BLaER1 (cell line): ENCODE results near the gene LPAR5.

Experiments
- H3K27ac ChIP-seq: shearing (Covaris generic); formaldehyde crosslinking; 2 replicates; pipeline ENCODE4 v1.8.1; 2022
- H3K27me3 ChIP-seq: shearing (Covaris generic); formaldehyde crosslinking; 2 replicates; pipeline ENCODE4 v1.8.1; 2022
- H3K36me3 ChIP-seq: shearing (Covaris generic); formaldehyde crosslinking; 2 replicates; pipeline ENCODE4 v1.8.1; 2022
- H3K4me1 ChIP-seq: shearing (Covaris generic); formaldehyde crosslinking; 2 replicates; pipeline ENCODE4 v1.8.1; 2022
- H3K4me2 ChIP-seq: shearing (Covaris generic); formaldehyde crosslinking; 2 replicates; pipeline ENCODE4 v1.8.1; 2022
- H3K4me3 ChIP-seq: shearing (Covaris generic); formaldehyde crosslinking; 2 replicates; pipeline ENCODE4 v1.8.1; 2022
- H3K9ac ChIP-seq: shearing (Covaris generic); formaldehyde crosslinking; 2 replicates; pipeline ENCODE4 v1.8.1; 2022
- H3K9me3 ChIP-seq: shearing (Covaris generic); formaldehyde crosslinking; 2 replicates; pipeline ENCODE4 v1.8.1; 2022
- H4K20me1 ChIP-seq: shearing (Covaris generic); formaldehyde crosslinking; 2 replicates; pipeline ENCODE4 v1.8.1; 2022
- Cebpa-rat ChIP-seq: shearing (Covaris generic); IDR thresholded peaks from 2 replicates; pipeline ENCODE4 v1.8.1; 2022

Gene LPAR5

GRCh38 chr12:6635856-6636531 is at the start of gene LPAR5:
Gene LPAR5, minus strand, starts transcription at chr12:6635959. Its CDS starts 14,711 bp downstream, at chr12:6621248.
- Histone ChIP-seq H3K9me3 (no peaks in the 10 kb centered on the region), H3K4me3 (peak within 1 kb of the TSS; percentile 68), H3K27ac (peak within 1 kb of the TSS; percentile 97), H3K27me3 (no peaks in the 10 kb centered on the region), H3K4me2 (peak within 1 kb of the TSS; percentile 97), H3K36me3 (no peaks in the 10 kb centered on the region), H3K4me1 (peaks cover 93% of the 10 kb centered on the region), H4K20me1 (no peaks in the 10 kb centered on the region), H3K9ac (peak within 1 kb of the TSS; percentile 89)
- TF ChIP-seq Cebpa-rat, result no peak

DNA sequence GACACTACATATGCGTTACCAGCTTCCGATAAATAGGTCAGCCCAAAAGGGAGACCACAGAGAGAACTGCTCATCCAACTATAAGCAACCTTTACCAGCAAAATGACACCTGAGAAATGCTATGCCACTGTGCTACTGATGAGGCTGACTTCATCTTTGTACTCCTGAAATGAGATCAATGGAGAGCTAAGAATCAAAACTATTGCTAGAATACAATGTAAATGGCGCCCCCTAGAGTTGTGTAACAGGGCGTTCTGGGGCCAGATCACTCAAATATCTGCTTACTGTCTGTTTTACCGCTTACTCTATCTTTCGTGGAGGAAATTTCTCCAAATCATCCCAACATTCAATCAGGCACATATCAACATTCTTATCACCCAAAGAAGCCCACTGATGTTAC is 48.9 kb upstream of the LPAR5 start:
- Histone ChIP-seq H3K27me3 (no peaks in the 10 kb centered on the region), H3K27ac (no peak overlapping the region), H3K9me3 (no peaks in the 10 kb centered on the region), H3K4me3 (no peak overlapping the region), H4K20me1 (peaks cover 82% of the 10 kb centered on the region), H3K4me2 (peak overlapping the region; percentile 96; the same call in 1 of the 2 replicates), H3K36me3 (peaks cover 65% of the 10 kb centered on the region), H3K9ac (no peak overlapping the region), H3K4me1 (peaks cover 42% of the 10 kb centered on the region)
- no peak for TF ChIP-seq Cebpa-rat

GRCh38 chr12:6676962-6677361 is 41.2 kb upstream of the LPAR5 start:
- Histone ChIP-seq H3K4me3 (no peak overlapping the region), H3K4me1 (no peaks in the 10 kb centered on the region), H3K27ac (no peak overlapping the region), H4K20me1 (peaks cover 36% of the 10 kb centered on the region), H3K9ac (no peak overlapping the region), H3K4me2 (no peak overlapping the region), H3K36me3 (peaks cover 100% of the 10 kb centered on the region), H3K9me3 (no peaks in the 10 kb centered on the region), H3K27me3 (no peaks in the 10 kb centered on the region)
- TF ChIP-seq Cebpa-rat, result no peak

DNA sequence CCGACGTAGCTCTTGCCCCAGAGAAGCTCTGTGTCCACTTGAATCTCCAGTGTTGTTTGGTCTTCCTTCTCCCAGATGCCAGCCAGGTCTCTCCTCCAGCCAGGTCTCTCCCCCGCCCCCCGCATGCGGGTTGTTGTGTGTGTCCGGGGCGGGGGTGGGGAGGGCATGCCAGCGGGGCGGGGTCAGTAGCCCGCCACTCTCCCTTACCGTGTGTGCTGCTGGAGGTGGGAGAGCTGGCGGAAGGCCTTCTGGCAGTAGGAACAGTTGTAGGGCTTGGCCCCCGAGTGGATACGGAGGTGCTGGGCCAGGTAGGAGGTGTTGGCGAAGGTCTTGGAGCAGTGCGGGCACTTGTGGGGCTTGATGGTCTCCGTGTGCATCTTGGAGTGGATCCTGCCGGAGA is 36.4 kb upstream of the LPAR5 start:
- Histone ChIP-seq H3K4me1 (no peaks in the 10 kb centered on the region), H4K20me1 (0 out of 2 replicates have a peak, but pooled peaks cover 2% of the 10 kb centered on the region), H3K27ac (no peak overlapping the region), H3K9ac (no peak overlapping the region), H3K36me3 (peaks cover 100% of the 10 kb centered on the region), H3K4me2 (no peak overlapping the region), H3K4me3 (no peak overlapping the region), H3K9me3 (no peaks in the 10 kb centered on the region), H3K27me3 (no peaks in the 10 kb centered on the region)
- TF ChIP-seq Cebpa-rat, result no peak

- H3K4me3 ChIP-seq, result no peak overlapping the region
- 0 out of 2 replicates have a peak, but pooled peaks cover 9% of the 10 kb centered on the region for H3K4me1 ChIP-seq
- no peak overlapping the region for H3K27ac ChIP-seq
- H3K27me3 ChIP-seq, result no peaks in the 10 kb centered on the region
- no peaks in the 10 kb centered on the region for H3K9me3 ChIP-seq
- H3K36me3 ChIP-seq, result peaks cover 72% of the 10 kb centered on the region
- no peak overlapping the region for H3K4me2 ChIP-seq
- H3K9ac ChIP-seq, result no peak overlapping the region
- H4K20me1 ChIP-seq, result no peaks in the 10 kb centered on the region
- TF ChIP-seq Cebpa-rat, result no peak
Measured at GRCh38 chr12:6667559-6668210, 31.9 kb upstream of the LPAR5 start.

DNA sequence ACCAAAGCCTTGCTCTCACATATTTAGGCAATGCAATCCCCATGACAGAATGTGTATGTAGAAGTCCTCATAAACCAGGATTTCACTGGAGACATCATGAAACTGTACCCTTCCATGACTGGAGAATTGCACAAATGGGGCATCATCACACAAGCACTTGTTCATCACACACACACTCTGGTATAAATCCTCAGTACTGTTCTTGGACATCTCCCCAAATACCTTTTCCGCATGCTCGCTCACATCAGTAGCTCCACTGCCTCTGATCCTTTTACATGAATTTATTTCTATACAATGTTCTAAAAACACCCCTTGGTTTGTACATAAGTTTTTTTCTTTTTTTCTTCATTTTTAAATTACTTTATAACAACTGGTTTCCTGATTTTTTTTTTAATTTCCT is 30.5 kb upstream of the LPAR5 start:
- H3K4me3 ChIP-seq, result no peak overlapping the region
- peaks cover 58% of the 10 kb centered on the region for H3K36me3 ChIP-seq
- no peak for TF ChIP-seq Cebpa-rat
- no peaks in the 10 kb centered on the region for H3K27me3 ChIP-seq
- no peaks in the 10 kb centered on the region for H3K9me3 ChIP-seq
- no peak overlapping the region for H3K4me2 ChIP-seq
- H3K27ac ChIP-seq, result no peak overlapping the region
- H3K4me1 ChIP-seq, result peaks cover 22% of the 10 kb centered on the region
- no peak overlapping the region for H3K9ac ChIP-seq
- no peaks in the 10 kb centered on the region for H4K20me1 ChIP-seq

GRCh38 chr12:6664902-6665301 is 29.1 kb upstream of the LPAR5 start:
- Histone ChIP-seq H3K9me3 (no peaks in the 10 kb centered on the region), H3K27ac (no peak overlapping the region), H3K4me3 (no peak overlapping the region), H3K9ac (no peak overlapping the region), H3K36me3 (peaks cover 44% of the 10 kb centered on the region), H3K4me2 (no peak overlapping the region), H4K20me1 (no peaks in the 10 kb centered on the region), H3K4me1 (peaks cover 22% of the 10 kb centered on the region), H3K27me3 (no peaks in the 10 kb centered on the region)
- TF ChIP-seq Cebpa-rat, result no peak

DNA sequence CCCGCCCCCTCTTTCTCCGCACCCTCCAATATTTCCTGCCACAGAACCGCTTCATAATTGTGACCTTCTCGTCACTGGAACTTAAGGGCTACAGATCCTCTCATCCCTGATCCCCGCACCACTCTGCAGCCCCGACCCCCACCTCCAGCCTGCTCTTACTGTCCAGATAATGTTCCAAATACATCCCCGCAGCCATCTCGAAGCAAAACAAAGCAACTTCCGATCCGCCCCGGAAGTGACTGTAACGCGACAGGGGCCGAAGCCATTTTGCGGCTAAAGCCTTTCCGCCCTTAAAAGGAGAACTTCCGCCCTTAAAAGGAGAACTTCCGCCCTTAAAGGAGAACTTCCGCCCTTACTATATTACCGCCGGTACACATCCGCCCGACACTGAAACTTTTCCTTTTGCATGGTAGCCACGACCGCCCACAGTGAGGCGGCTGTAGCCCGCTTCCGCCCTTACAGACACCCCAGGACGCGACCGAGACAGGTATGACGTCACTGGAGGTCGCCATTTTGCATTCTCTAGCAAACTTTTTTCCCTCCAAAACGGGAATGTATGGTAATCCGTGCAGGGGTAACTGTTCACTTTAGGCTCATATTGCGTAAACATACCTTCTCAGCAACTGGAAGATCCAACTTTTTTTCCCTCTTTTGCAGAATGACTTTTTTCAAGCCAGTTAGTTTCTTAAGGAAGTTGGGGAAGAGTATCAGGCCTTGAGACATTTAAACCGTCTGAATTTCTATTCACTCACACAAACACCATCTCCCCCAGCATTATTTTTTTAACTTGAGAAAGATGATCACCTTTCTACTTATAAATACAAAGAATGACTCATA is 27.4 kb upstream of the LPAR5 start, which contains the start of gene ING4:
Gene ING4, minus strand, starts transcription at position 214 of the 837 bp plus-strand sequence. Its CDS starts 18 bp downstream, at position 196.
- peak within 1 kb of the TSS; percentile 78 for H3K9ac ChIP-seq
- peak within 1 kb of the TSS; percentile 75 for H3K4me2 ChIP-seq
- H3K4me3 ChIP-seq, result peak within 1 kb of the TSS; percentile 80
- H4K20me1 ChIP-seq, result no peaks in the 10 kb centered on the region
- H3K4me1 ChIP-seq, result peaks cover 26% of the 10 kb centered on the region
- peaks cover 42% of the 10 kb centered on the region for H3K36me3 ChIP-seq
- TF ChIP-seq Cebpa-rat, result peak; percentile 66; the same call in 1 of the 2 replicates
- H3K27ac ChIP-seq, result peak within 1 kb of the TSS; percentile 71
- H3K27me3 ChIP-seq, result no peaks in the 10 kb centered on the region
- H3K9me3 ChIP-seq, result no peaks in the 10 kb centered on the region

GRCh38 chr12:6662602-6662905 is 26.8 kb upstream of the LPAR5 start:
- peak overlapping the region; percentile 75 for H3K4me2 ChIP-seq
- no peaks in the 10 kb centered on the region for H3K27me3 ChIP-seq
- H4K20me1 ChIP-seq, result no peaks in the 10 kb centered on the region
- H3K36me3 ChIP-seq, result peaks cover 41% of the 10 kb centered on the region
- peaks cover 26% of the 10 kb centered on the region for H3K4me1 ChIP-seq
- H3K9me3 ChIP-seq, result no peaks in the 10 kb centered on the region
- H3K4me3 ChIP-seq, result peak overlapping the region; percentile 80
- H3K27ac ChIP-seq, result peak overlapping the region; percentile 71
- H3K9ac ChIP-seq, result peak overlapping the region; percentile 78
- no peak for TF ChIP-seq Cebpa-rat
